Peyer's patch (tissue), 4 donors: ENCODE data around the gene SLC22A7. TPM values are rescaled to one million over a fixed set of nuclear protein-coding genes. Genes with fewer than 3 reads are reported as not detected.

Experiments
- DNase-seq, 3 donors: peaks; one replicate each; pipeline ENCODE4 v3.0.0-alpha.2; 2017 to 2019
- H3K27ac ChIP-seq, 4 donors: fragments of 200-600 bp; sonication (generic); one replicate each; pipeline ENCODE4 v1.5.1; 2016 to 2019
- H3K27me3 ChIP-seq, 2 donors: fragments of 200-600 bp; sonication (generic); one replicate each; pipeline ENCODE4 v1.5.1; 2019
- H3K36me3 ChIP-seq, 3 donors: fragments of 200-600 bp; sonication (generic); one replicate each; pipeline ENCODE4 v1.5.1; 2016 to 2019
- H3K4me1 ChIP-seq, 4 donors: fragments of 200-600 bp; sonication (generic); one replicate each; pipeline ENCODE4 v1.5.1; 2016 to 2019
- H3K4me3 ChIP-seq, 4 donors: fragments of 200-600 bp; sonication (generic); 1 replicate in 3 of 4; 2 replicates in 1 of 4; pipeline ENCODE4 v1.5.1; 2016 to 2019; ENCODE audit warnings: mild to moderate bottlenecking in 1 of 4
- H3K9me3 ChIP-seq, 4 donors: fragments of 200-600 bp; sonication (generic); one replicate each; pipeline ENCODE4 v1.5.1; 2016 to 2019; ENCODE audit warnings: mild to moderate bottlenecking in 1 of 4
- POLR2A ChIP-seq, 2 donors: fragments of 450-650 bp; IDR thresholded peaks; one replicate each; pipeline ENCODE4 v1.5.1; 2017; ENCODE audit warnings: antibody characterized with exemption in 2 of 2, mild to moderate bottlenecking in 2 of 2, moderate library complexity in 2 of 2
- total RNA-seq, 4 donors: library from RNA; depleted of rRNA; stranded (reverse); fragments of >200 nt; gene quantifications; one replicate each; pipeline ENCODE4 v1.1.0, GENCODE V29; 2016
- TF ChIP-seq, protein P1 (sequence below), 6 experiments: fragments of 450-650 bp in 4 of 6; fragments of 200-600 bp in 2 of 6; sonication (generic) in 1 of 6; IDR thresholded peaks; one replicate each; pipeline ENCODE4 v1.5.1; 2017 to 2019; ENCODE audit warnings: antibody characterized with exemption in 6 of 6, mild to moderate bottlenecking in 3 of 6, moderate library complexity in 1 of 6

The SLC22A7 gene
- total RNA-seq, 4 donors from 2014 or later: 0.80 TPM; not detected in 3

DNA sequence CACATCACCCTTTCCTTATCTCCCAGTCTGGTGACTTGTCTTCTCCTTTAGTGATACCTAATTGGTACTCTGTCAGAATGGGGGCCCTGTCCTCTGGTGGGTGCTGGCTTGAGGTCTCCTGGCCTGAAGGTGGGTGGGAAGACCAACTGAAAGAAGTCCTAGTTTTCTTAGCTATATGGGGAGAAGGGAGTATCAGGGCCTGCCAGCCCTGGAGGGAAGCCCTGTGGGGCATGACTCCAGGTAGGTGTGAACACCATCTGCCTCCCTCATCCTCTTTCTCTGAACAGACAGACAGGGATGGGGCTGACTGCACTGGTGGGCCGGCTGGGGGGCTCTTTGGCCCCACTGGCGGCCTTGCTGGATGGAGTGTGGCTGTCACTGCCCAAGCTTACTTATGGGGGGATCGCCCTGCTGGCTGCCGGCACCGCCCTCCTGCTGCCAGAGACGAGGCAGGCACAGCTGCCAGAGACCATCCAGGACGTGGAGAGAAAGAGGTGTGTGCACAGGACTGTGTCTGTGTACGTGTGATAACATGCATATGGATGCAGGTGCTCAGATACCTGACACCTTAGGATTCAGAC lies 5.8 kb downstream of the SLC22A7 start:
- no peak for TF ChIP-seq POLR2A (IDR thresholded peaks at IDR 0.05)
- TF ChIP-seq, protein P1, sequence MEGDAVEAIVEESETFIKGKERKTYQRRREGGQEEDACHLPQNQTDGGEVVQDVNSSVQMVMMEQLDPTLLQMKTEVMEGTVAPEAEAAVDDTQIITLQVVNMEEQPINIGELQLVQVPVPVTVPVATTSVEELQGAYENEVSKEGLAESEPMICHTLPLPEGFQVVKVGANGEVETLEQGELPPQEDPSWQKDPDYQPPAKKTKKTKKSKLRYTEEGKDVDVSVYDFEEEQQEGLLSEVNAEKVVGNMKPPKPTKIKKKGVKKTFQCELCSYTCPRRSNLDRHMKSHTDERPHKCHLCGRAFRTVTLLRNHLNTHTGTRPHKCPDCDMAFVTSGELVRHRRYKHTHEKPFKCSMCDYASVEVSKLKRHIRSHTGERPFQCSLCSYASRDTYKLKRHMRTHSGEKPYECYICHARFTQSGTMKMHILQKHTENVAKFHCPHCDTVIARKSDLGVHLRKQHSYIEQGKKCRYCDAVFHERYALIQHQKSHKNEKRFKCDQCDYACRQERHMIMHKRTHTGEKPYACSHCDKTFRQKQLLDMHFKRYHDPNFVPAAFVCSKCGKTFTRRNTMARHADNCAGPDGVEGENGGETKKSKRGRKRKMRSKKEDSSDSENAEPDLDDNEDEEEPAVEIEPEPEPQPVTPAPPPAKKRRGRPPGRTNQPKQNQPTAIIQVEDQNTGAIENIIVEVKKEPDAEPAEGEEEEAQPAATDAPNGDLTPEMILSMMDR (IDR thresholded peaks at IDR 0.05): no peak

DNA sequence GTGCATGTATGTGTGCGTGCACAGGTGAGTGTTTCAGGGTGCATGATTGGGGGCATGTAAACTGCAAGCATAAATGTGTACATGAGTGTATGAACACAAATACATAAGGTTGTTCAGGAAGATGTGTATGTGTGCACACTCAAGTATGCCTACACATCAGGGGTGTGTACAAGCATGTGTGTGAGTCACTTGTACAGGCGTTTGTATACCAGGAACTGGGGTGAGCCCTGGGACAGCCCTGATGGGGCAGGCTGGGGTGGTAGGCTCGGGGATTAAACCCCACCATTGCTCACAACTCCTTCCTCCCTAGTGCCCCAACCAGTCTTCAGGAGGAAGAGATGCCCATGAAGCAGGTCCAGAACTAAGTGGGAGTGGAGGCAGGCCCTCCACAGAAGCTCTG lies 6.3 kb downstream of the SLC22A7 start:
- TF ChIP-seq, protein P1 (IDR thresholded peaks at IDR 0.05): no peak
- TF ChIP-seq POLR2A (IDR thresholded peaks at IDR 0.05): no peak

More for the DNA sequence above, 5.8 kb downstream of the SLC22A7 start:
- Histone ChIP-seq H3K4me1 (peaks cover 0 to 9% (median 3%) of the 10 kb centered on the region in 4 donors), H3K36me3 (no peaks in the 10 kb centered on the region), H3K27ac (no peak overlapping the region), H3K9me3 (no peaks in the 10 kb centered on the region), H3K27me3 (no peaks in the 10 kb centered on the region), H3K4me3 (no peak overlapping the region)
- DNase-seq: no peak

DNA sequence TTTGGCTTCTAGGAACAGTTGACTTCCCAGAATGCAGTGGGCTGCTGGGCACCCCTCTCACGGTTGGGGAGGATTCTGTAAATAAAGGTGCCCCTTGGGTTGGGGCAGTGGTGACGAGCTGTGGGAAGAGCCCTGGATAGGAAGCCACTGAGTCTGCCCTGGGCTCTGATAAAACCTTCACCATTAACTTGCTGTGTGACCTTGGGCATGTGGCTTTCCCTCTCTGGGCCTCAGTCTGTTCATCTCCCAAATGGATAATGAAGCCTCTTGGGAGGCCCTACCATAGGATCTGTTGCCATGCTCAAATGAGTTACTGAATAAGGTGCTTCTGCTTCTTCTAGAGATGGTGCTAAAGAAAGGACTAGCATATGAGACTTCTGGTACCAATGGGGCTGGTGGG lies 6.8 kb downstream of the SLC22A7 start:
- Histone ChIP-seq H3K36me3 (no peaks in the 10 kb centered on the region), H3K4me1 (peaks cover 0 to 13% (median 7%) of the 10 kb centered on the region in 4 donors), H3K27ac (no peak overlapping the region), H3K9me3 (no peaks in the 10 kb centered on the region), H3K4me3 (no peak overlapping the region), H3K27me3 (no peaks in the 10 kb centered on the region)
- no peak for DNase-seq
- TF ChIP-seq, protein P1 (IDR thresholded peaks at IDR 0.05): no peak
- TF ChIP-seq POLR2A (IDR thresholded peaks at IDR 0.05): no peak

More for the DNA sequence above, 6.3 kb downstream of the SLC22A7 start:
- H3K27me3 ChIP-seq: no peaks in the 10 kb centered on the region
- H3K27ac ChIP-seq: no peak overlapping the region
- no peak overlapping the region for H3K4me3 ChIP-seq
- peaks cover 0 to 13% (median 7%) of the 10 kb centered on the region in 4 donors for H3K4me1 ChIP-seq
- H3K9me3 ChIP-seq: no peaks in the 10 kb centered on the region
- peak in 1 of 3 donors; percentile 35 for DNase-seq
- no peaks in the 10 kb centered on the region for H3K36me3 ChIP-seq

DNA sequence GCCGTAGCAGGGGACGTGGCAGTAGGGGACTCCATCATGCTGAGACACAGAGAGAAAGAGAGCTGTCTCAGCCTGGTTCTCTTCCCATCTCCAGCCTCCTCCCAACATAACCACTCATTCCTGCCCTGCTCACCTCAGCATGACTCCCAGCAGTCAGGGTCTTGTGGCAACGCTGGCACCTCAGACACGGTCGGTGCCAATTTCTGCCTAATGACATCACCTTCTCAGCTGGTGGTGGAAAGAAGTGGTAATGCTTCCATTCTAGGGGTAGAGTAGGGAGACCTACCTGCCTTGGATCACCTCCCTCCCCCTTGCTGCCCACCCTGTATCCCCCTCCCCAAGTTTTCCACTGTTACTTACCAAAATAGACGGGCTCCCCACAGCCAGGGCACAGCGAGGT lies 8.0 kb downstream of the SLC22A7 start:
- peak in 1 of 3 donors; percentile 28 for DNase-seq
- Histone ChIP-seq H3K4me1 (peaks cover 0 to 13% (median 7%) of the 10 kb centered on the region in 4 donors), H3K9me3 (no peaks in the 10 kb centered on the region), H3K27ac (no peak overlapping the region), H3K4me3 (no peak overlapping the region), H3K36me3 (no peaks in the 10 kb centered on the region), H3K27me3 (no peaks in the 10 kb centered on the region)
- TF ChIP-seq POLR2A (IDR thresholded peaks at IDR 0.05): no peak
- TF ChIP-seq, protein P1 (IDR thresholded peaks at IDR 0.05): no peak

DNA sequence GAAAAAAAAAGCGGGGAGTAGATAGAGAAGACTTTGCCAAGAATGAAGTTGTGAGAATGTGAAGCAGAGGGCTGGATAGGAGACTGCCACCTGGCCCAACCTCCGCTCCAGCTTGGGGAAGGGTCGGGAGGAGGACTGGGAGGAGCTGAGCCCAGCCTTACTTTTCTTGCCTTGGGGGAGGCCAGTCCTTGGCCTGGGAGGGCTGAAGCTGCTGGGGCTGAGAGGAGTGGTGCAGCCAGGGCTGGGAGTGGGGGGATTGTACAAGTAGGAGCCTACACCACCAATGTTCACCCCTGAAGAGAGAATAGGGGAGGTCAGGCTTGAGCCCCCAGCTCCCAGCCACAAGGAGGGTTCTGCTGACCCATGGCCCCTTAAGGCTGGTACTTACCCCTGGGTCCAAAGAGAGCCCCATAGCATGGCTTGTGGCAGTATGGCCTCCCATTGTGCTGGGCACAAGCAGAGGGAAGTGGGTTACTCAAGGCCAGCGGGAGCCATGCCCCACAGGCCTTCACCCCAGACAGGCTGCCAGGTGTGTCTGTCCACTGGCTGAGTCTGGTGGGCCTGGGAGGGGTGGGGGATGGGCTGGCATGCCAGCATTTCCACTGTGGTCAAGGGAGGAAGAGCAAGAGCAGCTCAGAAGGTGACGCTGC lies 9.5 kb downstream of the SLC22A7 start:
- H3K9me3 ChIP-seq: no peaks in the 10 kb centered on the region
- H3K36me3 ChIP-seq: no peaks in the 10 kb centered on the region
- H3K27me3 ChIP-seq: no peaks in the 10 kb centered on the region
- peaks cover 0 to 13% (median 7%) of the 10 kb centered on the region in 4 donors for H3K4me1 ChIP-seq
- H3K27ac ChIP-seq: no peak overlapping the region
- TF ChIP-seq, protein P1 (IDR thresholded peaks at IDR 0.05): no peak
- no peak for TF ChIP-seq POLR2A (IDR thresholded peaks at IDR 0.05)
- no peak overlapping the region for H3K4me3 ChIP-seq
- no peak for DNase-seq
